ENCODE results near the gene EML4. TPM values are rescaled to one million over a fixed set of nuclear protein-coding genes. Genes with fewer than 3 reads are reported as not detected.

EML4 gene
- polyA plus RNA-seq, 1 of the 3 experiments (the other 2 are of a cell fraction), result 35.0 TPM

GRCh38 chr2:42325609-42326008, 156.5 kb downstream of the EML4 start:
- WGBS (ENCODE audit: low lambda C conversion rate), result 93% methylated on average over 1 of the region's 1 CpG
- CTCF ChIA-PET, result interaction anchor here (0.8 to 7.1 kb wide), 2 partner anchors 229 to 472 kb away, joined by 3 to 96 read pairs; no protein-coding TSS in a partner anchor
- H4K20me1 ChIP-seq (ENCODE audit: insufficient read depth), result no peaks in the 10 kb centered on the region
- H3K27me3 ChIP-seq (ENCODE audit: insufficient read depth), result no peaks in the 10 kb centered on the region
- H3F3A ChIP-seq (replicated peaks; ENCODE audit: insufficient read depth), result peaks cover 30% of the 10 kb centered on the region
- TF ChIP-seq ZBTB33 (IDR thresholded peaks at IDR 0.05; ENCODE audit: borderline replicate concordance, low read depth) (no peak), FOXJ3 (CRISPR knock-in tag; IDR thresholded peaks at IDR 0.05) (no peak), NRF1 (IDR thresholded peaks at IDR 0.05; ENCODE audit: low read depth, low read length) (no peak), GATA2 (CRISPR knock-in tag; IDR thresholded peaks at IDR 0.05) (no peak), SIN3A (IDR thresholded peaks at IDR 0.05; ENCODE audit: borderline replicate concordance, low read depth, low read length) (no peak), FOXM1 (IDR thresholded peaks at IDR 0.05; ENCODE audit: low read depth) (no peak), USF2 (IDR thresholded peaks at IDR 0.05; ENCODE audit: borderline replicate concordance, low read depth, low read length) (no peak), RCOR1 (IDR thresholded peaks at IDR 0.05; ENCODE audit: low read length) (no peak), EZH2phosphoT487 (IDR thresholded peaks at IDR 0.05; ENCODE audit: borderline replicate concordance, low read depth) (no peak), RXRA (IDR thresholded peaks at IDR 0.05; ENCODE audit: borderline replicate concordance, low read depth) (no peak), CHD2 (IDR thresholded peaks at IDR 0.05; ENCODE audit: low read length, partially characterized antibody) (no peak)
- no peak overlapping the region for H3K27ac ChIP-seq (ENCODE audit: low read depth in 2 of 2, low read length in 1 of 2)
- H3K4me1 ChIP-seq (ENCODE audit: control insufficient read depth in 1 of 2, insufficient read depth in 2 of 2, low read depth in 1 of 2, low read length in 1 of 2), result no peaks in the 10 kb centered on the region; a peak in 1 of 4 replicates
- no peaks in the 10 kb centered on the region for H3K9me2 ChIP-seq
- H3K9me3 ChIP-seq, result no peaks in the 10 kb centered on the region
- no peaks in the 10 kb centered on the region for H3K79me2 ChIP-seq (ENCODE audit: insufficient read depth)
- H3K4me3 ChIP-seq (ENCODE audit: low read depth in 2 of 2, low read length in 1 of 2), result no peak overlapping the region
- H3K9ac ChIP-seq, result no peak overlapping the region
- H2AFZ ChIP-seq (ENCODE audit: low read depth), result no peak overlapping the region
- DNase-seq, result no peak
- POLR2A ChIA-PET, result no interaction called here
- peaks cover 38 to 71% of the 10 kb centered on the region in 2 experiments for H3K36me3 ChIP-seq (replicated peaks in 1 of 2; ENCODE audit: control insufficient read depth in 1 of 2, insufficient read depth in 2 of 2, low read length in 1 of 2)
- H3K4me2 ChIP-seq, result no peak overlapping the region

GRCh38 chr2:42327125-42327524, 158.0 kb downstream of the EML4 start:
- H3K4me1 ChIP-seq (ENCODE audit: control insufficient read depth in 1 of 2, insufficient read depth in 2 of 2, low read depth in 1 of 2, low read length in 1 of 2), result no peaks in the 10 kb centered on the region; a peak in 1 of 4 replicates
- no peak overlapping the region for H3K4me2 ChIP-seq
- no peak for DNase-seq
- no peak overlapping the region for H2AFZ ChIP-seq (ENCODE audit: low read depth)
- no peaks in the 10 kb centered on the region for H4K20me1 ChIP-seq (ENCODE audit: insufficient read depth)
- H3K9ac ChIP-seq, result no peak overlapping the region
- 89% methylated on average over 4 of the region's 4 CpGs for WGBS (ENCODE audit: low lambda C conversion rate)
- H3K4me3 ChIP-seq (ENCODE audit: low read depth in 2 of 2, low read length in 1 of 2), result no peak overlapping the region
- H3K36me3 ChIP-seq (replicated peaks in 1 of 2; ENCODE audit: control insufficient read depth in 1 of 2, insufficient read depth in 2 of 2, low read length in 1 of 2), result peaks cover 45 to 78% of the 10 kb centered on the region in 2 experiments
- H3K9me3 ChIP-seq, result no peaks in the 10 kb centered on the region
- H3K27ac ChIP-seq (ENCODE audit: low read depth in 2 of 2, low read length in 1 of 2), result no peak overlapping the region; a peak in 1 of 4 replicates
- no peaks in the 10 kb centered on the region for H3K79me2 ChIP-seq (ENCODE audit: insufficient read depth)
- CTCF ChIA-PET, result interaction anchor here (1.2 to 7.1 kb wide), 6 partner anchors 10 to 487 kb away, joined by 3 to 96 read pairs (median 14); no protein-coding TSS in a partner anchor
- H3K27me3 ChIP-seq (ENCODE audit: insufficient read depth), result no peaks in the 10 kb centered on the region
- peaks cover 30% of the 10 kb centered on the region for H3F3A ChIP-seq (replicated peaks; ENCODE audit: insufficient read depth)
- POLR2A ChIA-PET, result interaction anchor here (0.8 kb wide), 1 partner anchor 236 kb away, joined by 5 read pairs; no protein-coding TSS in a partner anchor
- H3K9me2 ChIP-seq, result no peaks in the 10 kb centered on the region
- TF ChIP-seq RAD21 (IDR thresholded peaks at IDR 0.05; ENCODE audit: low read length) (no peak), RXRA (IDR thresholded peaks at IDR 0.05; ENCODE audit: borderline replicate concordance, low read depth) (no peak), PBX3 (IDR thresholded peaks at IDR 0.05) (no peak), USF1 (IDR thresholded peaks at IDR 0.05; ENCODE audit: borderline replicate concordance, low read depth) (no peak), RCOR1 (IDR thresholded peaks at IDR 0.05; ENCODE audit: low read length) (no peak), ZBTB33 (IDR thresholded peaks at IDR 0.05; ENCODE audit: borderline replicate concordance, low read depth) (no peak), TAF1 (IDR thresholded peaks at IDR 0.05; ENCODE audit: borderline replicate concordance, low read depth, low read length) (no peak), IRF3 (IDR thresholded peaks at IDR 0.05; ENCODE audit: low read depth, low read length) (no peak), TCF12 (IDR thresholded peaks at IDR 0.05) (no peak)

Measured in SK-N-SH (cell line).